ENCODE results near the gene DTYMK. TPM values are rescaled to one million over a fixed set of nuclear protein-coding genes. Genes with fewer than 3 reads are reported as not detected.

The DTYMK gene
- total RNA-seq, 1 experiment from 2014 or later = 155 TPM

DNA sequence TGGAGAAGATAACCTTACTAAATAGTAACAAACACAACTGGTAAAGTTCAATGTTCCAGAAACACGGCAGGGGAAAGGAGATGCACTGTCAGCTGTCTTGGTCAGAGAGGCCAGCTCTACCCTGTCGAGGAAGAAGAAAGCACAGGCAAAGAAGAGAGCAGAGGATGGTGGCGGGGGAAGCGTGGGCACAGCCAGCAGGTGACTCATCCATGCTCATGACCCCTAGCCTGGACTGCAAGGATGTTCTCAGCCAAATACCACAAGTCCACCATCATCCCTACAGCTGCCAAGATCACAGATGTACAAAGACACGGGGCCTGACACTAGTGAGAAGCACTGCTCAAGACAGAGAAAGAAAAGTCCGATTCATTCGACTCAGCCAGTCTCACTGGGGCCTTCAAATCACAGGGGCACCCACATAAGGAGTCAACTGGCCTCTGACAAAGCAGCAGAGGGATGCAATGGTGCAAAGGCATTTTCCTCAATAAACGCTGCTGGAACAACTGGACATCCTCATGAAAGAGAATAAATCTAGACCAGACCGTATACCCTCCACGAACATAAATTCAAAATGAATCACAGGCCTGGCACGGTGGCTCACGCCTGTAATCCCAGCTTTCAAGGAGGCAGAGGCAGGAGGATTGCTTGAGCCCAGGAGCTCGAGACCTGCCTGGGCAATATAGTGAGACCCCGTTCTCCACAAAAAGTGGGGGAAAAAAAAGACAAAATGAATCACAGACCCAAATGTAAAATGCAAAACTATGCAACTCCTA lies 5.6 kb downstream of the DTYMK start:
- H3F3A ChIP-seq (ENCODE audit: low read length, unreplicated experiment) = no peaks in the 10 kb centered on the region
- BruUV-seq (replicated peaks) = no TSS peak
- H3K9ac ChIP-seq (ENCODE audit: low read length) = no peak overlapping the region
- ChIA-PET CTCF (no interaction called here), POLR2A (ENCODE audit: unreplicated experiment) (interaction anchor here (0.6 kb wide), 1 partner anchor 21 kb away, joined by 3 read pairs; no protein-coding TSS in a partner anchor)
- H3K79me2 ChIP-seq (ENCODE audit: low read length) = peaks cover 57% of the 10 kb centered on the region
- H4K20me1 ChIP-seq (ENCODE audit: low read length) = no peaks in the 10 kb centered on the region
- H3K9me2 ChIP-seq (replicated peaks; ENCODE audit: low read length) = no peaks in the 10 kb centered on the region
- H3K9me3 ChIP-seq (ENCODE audit: low read length) = no peaks in the 10 kb centered on the region
- intact Hi-C loops (cut with micrococcal nuclease) = no loop called here
- no peak overlapping the region for H2AFZ ChIP-seq (ENCODE audit: low read length)
- H3K27me3 ChIP-seq (ENCODE audit: low read length) = no peaks in the 10 kb centered on the region
- no peak for TF ChIP-seq EZH2phosphoT487 (IDR thresholded peaks at IDR 0.05; ENCODE audit: borderline replicate concordance, low read length)
- TF ChIP-seq, protein P1, sequence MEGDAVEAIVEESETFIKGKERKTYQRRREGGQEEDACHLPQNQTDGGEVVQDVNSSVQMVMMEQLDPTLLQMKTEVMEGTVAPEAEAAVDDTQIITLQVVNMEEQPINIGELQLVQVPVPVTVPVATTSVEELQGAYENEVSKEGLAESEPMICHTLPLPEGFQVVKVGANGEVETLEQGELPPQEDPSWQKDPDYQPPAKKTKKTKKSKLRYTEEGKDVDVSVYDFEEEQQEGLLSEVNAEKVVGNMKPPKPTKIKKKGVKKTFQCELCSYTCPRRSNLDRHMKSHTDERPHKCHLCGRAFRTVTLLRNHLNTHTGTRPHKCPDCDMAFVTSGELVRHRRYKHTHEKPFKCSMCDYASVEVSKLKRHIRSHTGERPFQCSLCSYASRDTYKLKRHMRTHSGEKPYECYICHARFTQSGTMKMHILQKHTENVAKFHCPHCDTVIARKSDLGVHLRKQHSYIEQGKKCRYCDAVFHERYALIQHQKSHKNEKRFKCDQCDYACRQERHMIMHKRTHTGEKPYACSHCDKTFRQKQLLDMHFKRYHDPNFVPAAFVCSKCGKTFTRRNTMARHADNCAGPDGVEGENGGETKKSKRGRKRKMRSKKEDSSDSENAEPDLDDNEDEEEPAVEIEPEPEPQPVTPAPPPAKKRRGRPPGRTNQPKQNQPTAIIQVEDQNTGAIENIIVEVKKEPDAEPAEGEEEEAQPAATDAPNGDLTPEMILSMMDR (conservative IDR thresholded peaks at IDR 0.05; ENCODE audit: low read depth, low read length) = no peak
- TF ChIP-seq EZH2 (IDR thresholded peaks at IDR 0.05; ENCODE audit: low read length, unreplicated experiment) = no peak
- H3K4me3 ChIP-seq (ENCODE audit: low read length) = no peak overlapping the region
- peak overlapping the region; percentile 45 for H3K4me2 ChIP-seq (ENCODE audit: low read length)
- peak overlapping the region; percentile 39; the same call in 1 of the 2 replicates for H3K27ac ChIP-seq (ENCODE audit: low read length)
- peaks cover 34% of the 10 kb centered on the region for H3K36me3 ChIP-seq (ENCODE audit: low read depth, low read length)
- peaks cover 22% of the 10 kb centered on the region for H3K4me1 ChIP-seq (ENCODE audit: insufficient read depth, low read length)
- DNase-seq (peak; percentile 70), ATAC-seq (peak; percentile 95)

DNA sequence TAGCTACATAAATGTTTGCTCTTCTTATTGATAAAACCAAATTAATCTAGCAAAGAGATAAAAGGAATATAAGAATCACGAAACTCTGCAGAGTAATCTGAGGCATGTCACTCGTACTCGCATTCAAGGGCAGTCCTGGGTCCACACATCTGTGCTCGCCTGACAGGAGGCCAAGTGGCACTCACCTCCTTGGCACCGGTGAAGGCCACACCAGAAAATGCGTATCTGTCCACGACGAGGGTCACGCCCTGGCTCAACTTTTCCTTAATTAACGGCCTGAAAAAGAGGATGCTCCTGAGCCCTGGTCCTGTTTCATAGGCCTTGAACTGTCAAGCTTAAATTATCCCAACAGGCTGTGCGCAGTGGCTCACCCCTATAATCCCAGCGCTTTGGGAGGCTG lies 6.6 kb downstream of the DTYMK start:
- Histone ChIP-seq H3K9ac (ENCODE audit: low read length) (no peak overlapping the region), H3K36me3 (ENCODE audit: low read depth, low read length) (peaks cover 38% of the 10 kb centered on the region), H3K9me3 (ENCODE audit: low read length) (no peaks in the 10 kb centered on the region), H3K27ac (ENCODE audit: low read length) (no peak overlapping the region), H2AFZ (ENCODE audit: low read length) (no peak overlapping the region), H3K4me3 (ENCODE audit: low read length) (no peak overlapping the region), H3K4me2 (ENCODE audit: low read length) (no peak overlapping the region), H4K20me1 (ENCODE audit: low read length) (no peaks in the 10 kb centered on the region), H3K27me3 (ENCODE audit: low read length) (no peaks in the 10 kb centered on the region), H3F3A (ENCODE audit: low read length, unreplicated experiment) (no peaks in the 10 kb centered on the region), H3K9me2 (replicated peaks; ENCODE audit: low read length) (no peaks in the 10 kb centered on the region), H3K79me2 (ENCODE audit: low read length) (peaks cover 48% of the 10 kb centered on the region), H3K4me1 (ENCODE audit: insufficient read depth, low read length) (peaks cover 18% of the 10 kb centered on the region)
- DNase-seq (no peak), ATAC-seq (no peak)
- no peak for TF ChIP-seq EZH2phosphoT487 (IDR thresholded peaks at IDR 0.05; ENCODE audit: borderline replicate concordance, low read length)
- TF ChIP-seq, protein P1 (conservative IDR thresholded peaks at IDR 0.05; ENCODE audit: low read depth, low read length) = no peak
- TF ChIP-seq EZH2 (IDR thresholded peaks at IDR 0.05; ENCODE audit: low read length, unreplicated experiment) = no peak
- POLR2A ChIA-PET (ENCODE audit: unreplicated experiment) = no interaction called here
- CTCF ChIA-PET = no interaction called here
- no TSS peak for BruUV-seq (replicated peaks)
- intact Hi-C loops (cut with micrococcal nuclease) = no loop called here

All from PC-3 (cell line).